ENCODE data around the gene ZNF438.
A peak's percentile ranks its signal among the peaks of the same experiment; 100 is the strongest.
"Not testable (repeated sequence)": the region's sequence is repeated elsewhere in the genome, so short reads cannot be mapped to it uniquely, and the experiment has no call there.

The ZNF438 gene, protein sequence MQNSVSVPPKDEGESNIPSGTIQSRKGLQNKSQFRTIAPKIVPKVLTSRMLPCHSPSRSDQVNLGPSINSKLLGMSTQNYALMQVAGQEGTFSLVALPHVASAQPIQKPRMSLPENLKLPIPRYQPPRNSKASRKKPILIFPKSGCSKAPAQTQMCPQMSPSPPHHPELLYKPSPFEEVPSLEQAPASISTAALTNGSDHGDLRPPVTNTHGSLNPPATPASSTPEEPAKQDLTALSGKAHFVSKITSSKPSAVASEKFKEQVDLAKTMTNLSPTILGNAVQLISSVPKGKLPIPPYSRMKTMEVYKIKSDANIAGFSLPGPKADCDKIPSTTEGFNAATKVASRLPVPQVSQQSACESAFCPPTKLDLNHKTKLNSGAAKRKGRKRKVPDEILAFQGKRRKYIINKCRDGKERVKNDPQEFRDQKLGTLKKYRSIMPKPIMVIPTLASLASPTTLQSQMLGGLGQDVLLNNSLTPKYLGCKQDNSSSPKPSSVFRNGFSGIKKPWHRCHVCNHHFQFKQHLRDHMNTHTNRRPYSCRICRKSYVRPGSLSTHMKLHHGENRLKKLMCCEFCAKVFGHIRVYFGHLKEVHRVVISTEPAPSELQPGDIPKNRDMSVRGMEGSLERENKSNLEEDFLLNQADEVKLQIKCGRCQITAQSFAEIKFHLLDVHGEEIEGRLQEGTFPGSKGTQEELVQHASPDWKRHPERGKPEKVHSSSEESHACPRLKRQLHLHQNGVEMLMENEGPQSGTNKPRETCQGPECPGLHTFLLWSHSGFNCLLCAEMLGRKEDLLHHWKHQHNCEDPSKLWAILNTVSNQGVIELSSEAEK

DNA sequence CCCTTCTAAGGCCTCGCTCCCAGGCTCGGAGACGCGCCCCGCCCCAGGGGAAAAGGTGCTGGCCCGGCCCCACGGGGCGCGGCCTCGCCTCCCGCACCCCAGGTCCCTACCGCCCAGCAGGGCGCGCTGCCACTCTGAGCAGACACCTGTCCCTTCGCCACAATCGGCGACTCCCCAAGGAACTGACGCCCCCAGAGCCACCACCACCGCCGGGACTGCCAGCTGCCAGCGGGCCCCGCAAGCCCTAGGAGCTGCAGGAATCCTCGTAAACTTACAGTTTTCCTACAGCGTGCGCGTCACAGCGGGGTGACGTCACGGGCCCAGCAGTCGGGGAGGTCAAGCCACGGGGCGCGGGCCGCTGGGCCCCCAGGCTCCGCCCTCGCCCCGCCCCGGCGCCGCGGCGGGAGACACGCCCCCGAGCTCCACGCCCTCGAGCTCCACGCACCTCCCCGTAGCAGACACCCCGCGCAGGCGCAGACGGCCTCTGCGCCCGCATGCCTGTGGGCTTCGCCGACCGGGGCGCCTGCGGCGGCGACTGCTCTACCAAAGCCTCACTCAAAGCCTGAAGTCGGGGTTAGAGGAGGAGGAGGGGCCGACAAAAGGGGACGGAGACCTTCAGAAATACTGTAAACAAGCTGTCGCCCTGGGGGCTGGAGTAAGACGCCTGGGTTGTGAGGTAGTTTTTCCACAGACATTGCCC lies at the start of gene ZNF438:
TSS of gene ZNF438 (minus strand) at position 308 of the 700 bp plus-strand sequence. CDS start 154,831 bp downstream, outside the sequence.
- peak; percentile 96 for DNase-seq

DNA sequence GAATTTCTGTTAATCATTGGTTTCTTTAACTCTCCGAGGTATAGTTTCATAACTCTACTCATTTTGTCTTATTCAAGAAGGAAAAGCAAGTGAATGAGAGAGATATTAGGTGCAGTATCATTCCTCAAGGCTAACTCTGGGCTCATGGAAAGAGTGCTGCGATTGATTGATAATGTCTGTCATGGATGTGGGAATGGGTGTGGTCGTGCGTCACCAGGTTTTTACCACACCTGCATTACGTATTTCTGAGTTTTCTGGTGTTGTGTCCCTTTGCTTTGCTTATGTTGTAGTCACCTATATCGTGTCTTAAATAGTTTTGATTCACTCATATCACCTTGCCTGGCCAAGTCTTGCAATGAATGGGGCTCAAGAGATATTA lies 44.9 kb upstream of the ZNF438 start:
- DNase-seq, result no peak

DNA sequence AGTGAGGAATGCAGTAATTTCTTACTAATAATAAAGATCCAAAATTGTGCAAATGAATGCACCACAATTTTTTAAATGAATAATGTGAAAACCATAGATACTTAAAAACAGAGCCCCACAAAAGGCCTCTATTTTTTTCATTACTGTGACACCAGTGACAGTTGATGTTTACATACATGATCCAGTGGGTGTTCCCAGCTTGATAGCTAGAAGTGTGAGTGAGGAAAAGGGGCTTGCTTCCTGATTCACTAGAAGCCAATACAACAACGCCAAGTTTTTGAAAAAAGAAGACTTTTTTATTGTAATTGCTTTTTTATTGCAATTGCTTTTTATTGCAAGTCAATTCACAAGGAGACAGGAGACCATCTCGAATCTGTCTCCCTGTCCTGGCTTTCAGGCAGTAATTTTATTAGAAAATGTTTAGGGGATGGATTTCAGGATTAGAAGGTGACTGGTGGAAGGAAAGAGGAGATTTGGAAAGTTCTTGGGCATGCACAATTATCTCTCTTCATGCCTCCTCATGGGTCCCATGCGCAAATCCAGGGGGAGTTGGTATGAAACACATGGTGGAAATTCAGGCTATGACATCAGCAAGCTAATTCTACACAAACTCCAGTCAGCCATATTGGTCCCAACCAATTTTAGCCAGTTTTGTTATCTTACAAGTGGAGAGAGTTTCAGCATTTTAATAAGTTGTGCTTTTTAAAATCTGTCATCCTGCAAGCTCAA lies 44.4 kb upstream of the ZNF438 start:
- no peak for DNase-seq

DNA sequence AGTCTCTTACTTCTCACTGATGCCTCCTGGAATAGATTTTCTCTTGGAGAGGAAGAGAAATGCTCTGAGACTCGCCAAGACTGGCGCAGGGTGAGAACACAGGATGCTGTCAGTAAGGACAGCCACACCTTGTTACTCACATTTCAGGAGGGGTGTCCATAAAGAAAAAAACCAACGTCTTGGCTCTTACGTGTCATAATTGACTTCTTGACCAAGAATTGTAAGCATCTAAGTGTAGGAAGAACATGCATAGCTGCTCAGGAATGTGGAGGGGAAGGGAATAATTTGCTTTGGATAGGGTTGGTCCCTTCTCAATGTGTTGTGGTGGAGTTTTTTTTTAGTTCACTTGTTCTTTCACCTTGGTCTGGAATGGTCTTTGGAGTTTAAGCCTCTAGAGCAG lies 43.8 kb upstream of the ZNF438 start:
- DNase-seq, result no peak

DNA sequence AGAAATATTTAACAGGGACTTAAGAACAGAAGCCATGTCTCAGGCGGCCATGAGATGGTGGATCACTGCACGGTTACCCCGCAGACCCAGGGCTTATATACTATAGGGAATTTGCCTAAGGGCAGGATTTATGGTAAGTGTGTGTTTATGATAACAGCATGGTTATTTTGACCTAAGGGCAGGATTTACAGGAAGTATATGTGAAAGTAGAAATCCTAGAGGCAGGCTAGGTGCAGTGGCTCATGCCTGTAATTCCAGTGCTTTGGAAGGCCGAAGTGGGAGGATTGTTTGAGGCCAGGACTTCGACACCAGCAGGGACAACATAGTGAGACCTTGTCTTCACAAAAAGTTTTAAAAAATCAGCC lies 43.0 kb upstream of the ZNF438 start:
- no peak for DNase-seq

DNA sequence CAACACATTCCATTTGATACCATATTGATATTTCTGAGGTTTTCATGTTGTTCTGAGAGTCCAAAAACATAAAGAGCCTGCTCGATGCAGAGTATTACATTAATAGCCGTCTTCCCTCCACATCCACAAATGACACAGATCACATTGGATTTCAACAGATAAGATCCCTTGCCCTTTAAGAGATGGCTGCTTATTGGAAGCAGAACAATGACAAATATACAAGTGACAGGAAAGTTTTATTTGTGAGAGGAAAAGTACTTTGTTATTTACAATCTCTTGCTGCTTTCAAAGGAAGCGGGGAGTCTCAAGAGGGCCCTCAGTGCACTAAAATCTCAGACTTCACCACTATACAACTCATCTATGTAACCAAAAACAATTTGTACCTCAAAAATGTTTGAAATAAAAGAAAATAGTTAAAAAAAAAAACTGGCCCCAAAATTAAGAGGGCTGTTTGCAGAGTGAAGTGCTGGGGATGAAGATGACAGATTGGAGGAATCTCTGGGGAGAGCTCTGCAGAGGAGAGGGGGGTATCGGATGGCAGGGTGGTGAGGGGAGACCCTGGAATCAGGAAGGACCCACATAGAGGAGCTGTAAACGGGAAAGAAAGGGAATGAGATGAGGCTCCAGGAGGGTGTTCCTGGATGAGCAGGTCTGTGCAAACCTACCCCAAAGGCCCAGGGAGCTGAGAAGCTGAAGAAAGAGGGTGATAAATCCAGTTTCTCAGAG lies 42.5 kb upstream of the ZNF438 start:
- no peak for DNase-seq

DNA sequence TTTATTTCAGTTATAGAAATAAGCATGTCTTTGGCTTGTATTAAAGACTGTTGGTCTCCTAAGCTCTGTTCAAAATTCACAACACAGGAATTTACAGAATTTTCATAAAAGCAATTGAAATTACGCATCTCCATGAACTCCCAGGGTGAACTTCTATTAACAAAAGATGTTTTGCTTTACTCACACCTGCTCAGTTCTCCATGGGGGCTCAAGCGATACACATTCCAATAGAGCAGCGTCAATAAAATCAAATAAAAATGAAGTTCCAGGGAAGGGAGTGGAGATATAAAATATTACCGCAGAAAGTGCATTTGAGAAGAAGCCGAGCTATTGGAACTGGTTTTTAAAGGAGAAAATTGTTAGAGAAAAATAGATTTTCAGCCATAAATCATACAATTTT lies 41.5 kb upstream of the ZNF438 start:
- DNase-seq, result no peak

DNA sequence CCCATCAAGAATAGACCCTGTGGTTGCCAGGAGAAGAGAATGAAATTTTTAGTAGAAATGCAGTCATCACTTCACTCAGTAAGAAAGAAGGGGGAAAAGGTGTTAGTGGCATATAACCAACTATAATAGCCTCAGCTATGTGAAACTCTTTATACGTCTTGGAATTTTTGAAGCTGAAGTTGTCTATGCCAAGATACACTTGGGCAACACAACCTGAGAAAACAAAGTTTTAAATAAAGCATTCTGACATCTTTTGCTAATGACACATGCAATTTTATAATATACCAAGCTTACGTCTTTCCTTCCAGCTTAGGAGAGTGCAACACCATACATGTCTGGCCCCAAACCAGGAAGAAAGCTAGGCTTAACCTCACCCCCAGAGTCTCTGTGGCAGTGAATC lies 40.8 kb upstream of the ZNF438 start:
- no peak for DNase-seq

DNA sequence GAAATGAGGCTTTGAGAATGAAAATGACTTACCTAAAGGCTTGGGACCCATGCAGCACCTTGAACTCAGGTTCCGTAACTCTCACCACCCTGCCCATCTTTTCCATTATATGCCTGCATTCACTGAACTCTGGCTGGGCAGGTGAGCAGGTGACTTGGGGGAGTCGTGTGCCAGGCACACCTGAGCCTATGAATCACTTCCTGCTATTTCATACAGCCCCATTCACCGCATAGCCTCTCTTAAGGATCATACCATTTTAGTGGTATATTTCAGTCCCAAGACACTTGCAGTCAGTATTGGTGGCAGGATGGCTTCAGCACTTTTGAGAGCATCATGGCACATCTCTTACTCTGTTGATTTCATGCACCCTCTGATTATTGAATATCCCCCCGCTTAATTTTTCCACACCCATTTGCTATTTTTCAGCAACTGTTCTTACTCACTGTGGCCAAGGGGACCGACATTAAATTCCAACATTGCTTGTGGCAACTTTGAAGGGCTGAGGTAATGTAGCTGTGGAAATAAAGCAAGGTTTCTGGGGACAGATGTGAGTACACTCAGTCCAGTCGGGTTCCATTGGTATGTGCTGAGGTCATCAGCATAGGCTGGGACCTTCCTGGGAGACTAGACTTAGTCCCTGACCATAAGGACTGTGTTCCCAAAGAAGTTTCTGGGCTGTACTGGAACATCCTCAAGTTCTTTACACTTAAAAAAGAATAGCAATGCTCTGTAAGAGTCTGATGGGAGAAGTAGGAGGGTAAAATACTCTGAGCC lies 39.8 kb upstream of the ZNF438 start:
- no peak for DNase-seq

DNA sequence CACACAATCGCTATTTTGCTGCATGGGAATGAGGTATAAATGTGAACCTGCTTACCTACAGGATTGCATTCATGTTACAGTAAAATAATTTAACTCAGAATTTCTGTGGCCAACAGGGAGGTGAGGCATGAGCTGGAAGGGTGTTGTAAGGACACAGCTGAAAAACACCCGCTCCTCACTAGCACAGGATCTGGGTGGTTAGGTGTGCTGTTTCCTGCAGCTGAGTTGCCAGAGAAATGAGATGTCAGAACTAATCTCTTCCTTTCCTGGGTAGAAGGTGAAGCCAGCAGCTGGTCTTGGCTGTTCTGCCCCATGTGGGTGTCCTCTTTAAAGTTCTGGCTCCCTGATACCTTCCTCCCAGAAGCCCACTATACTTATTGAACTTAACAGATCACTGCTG lies 39.0 kb upstream of the ZNF438 start:
- DNase-seq, result no peak

DNA sequence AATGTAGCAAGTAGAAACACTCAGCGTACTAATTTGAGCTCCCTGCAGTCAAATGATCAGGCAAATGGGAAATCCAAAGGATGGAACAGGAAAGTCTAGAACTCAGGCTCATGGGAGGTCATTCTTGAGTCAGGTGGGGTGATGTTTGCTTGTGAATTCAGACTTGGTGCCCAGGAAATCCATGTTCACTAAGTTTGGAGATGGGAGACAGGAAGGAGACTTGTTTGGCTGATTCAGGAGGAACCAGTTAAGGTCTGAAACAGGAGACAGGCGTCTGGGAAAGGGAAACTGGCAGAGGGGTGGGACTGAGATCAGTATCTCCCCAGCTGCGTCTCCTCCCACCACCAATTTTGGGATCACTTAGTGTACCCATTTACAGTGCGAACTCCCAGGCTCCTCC lies 38.4 kb upstream of the ZNF438 start:
- DNase-seq, result no peak

DNA sequence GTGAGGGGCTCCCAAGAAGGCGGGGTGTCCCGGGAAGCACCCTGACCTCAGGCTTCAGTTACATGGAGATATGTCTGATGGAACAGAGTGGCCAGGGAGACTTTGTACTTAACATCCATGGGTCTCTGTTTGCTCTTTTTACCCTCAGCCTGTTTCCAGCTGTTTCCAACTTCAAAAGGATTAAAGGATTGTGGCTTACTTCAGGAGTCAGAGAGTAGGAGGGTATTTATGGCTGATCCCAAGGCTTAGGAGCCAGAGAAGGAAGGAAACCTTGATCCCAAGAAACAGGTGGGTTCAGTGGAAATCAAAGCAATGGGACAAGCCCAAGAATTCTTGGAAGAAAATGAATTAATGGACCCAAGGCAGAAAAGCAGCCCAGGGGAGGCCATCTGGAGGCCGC lies 37.7 kb upstream of the ZNF438 start:
- DNase-seq, result no peak

DNA sequence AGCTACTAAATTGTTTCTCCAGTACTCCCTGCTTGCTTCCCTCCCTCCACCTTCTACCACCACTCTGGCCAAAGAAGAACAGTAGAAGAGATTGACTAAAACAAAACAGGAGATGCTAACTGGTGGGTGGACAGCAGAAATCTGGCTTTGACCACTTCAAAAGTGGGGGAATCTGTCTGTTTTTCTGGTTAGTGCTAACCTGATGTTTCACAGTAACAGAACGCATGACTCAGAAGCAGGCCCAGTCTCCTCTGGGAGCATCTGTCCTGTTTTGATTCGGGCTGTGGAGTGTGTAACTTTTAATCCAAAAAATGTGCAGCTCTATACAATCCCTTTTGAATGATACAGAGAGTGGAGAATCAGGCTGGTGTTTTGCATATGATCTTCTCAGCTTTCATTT lies 32.7 kb upstream of the ZNF438 start:
- no peak for DNase-seq

DNA sequence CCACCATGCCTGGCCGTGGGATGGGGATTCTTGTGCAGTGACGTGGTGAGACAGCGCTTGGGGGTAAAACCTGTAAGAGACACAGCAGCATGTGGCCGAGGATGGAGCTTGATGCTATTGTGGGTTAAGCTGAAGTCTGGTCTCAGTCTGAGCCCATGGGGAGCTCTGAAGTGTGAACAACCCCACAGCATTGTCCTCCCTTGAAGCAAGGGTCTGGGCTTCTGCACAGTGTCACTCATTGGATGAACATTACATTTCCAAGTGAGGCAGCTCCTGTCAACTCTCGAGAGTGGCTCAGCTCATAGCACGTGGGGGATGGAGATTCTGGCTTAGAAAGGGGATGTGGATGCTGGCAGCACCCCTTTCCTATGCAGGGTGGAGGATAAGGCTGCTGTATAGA lies 32.2 kb upstream of the ZNF438 start:
- DNase-seq, result no peak

DNA sequence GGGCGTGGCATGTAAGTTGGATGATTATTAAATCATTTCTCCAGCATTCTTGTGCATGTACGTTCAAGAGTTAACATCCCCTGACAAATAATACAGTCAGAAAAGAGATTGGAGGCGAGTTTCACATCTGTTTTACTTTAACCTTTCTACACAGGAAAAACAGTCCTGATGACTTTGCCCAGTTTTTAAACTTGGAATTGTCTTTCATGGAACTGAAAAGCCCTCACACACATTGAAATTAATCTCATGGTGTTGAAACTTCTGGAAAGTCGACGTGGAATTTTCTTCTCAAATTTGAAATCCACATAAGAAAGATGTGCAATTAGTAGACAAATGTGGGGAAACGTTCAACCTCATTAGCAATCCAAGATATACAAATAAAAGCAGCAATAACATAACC lies 31.2 kb upstream of the ZNF438 start:
- no peak for DNase-seq

DNA sequence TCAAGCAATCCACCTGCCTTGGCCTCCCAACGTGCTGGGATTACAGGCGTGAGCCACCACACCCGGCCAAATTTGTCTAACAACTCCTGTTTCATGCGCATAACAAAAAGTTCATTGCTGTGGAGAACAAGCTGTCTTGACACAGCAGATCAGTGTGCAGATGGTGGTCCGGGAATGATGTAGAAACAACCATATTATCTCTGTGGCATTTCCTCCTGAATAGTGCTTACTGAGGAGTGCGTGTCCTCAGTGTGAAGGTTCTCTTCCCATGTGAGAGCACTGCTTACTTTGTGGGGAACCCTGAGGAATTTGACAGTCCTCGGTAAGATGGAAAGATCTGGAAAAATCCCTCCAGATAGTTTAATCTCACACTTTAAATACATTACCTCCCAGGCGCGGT lies 30.3 kb upstream of the ZNF438 start:
- no peak for DNase-seq

DNA sequence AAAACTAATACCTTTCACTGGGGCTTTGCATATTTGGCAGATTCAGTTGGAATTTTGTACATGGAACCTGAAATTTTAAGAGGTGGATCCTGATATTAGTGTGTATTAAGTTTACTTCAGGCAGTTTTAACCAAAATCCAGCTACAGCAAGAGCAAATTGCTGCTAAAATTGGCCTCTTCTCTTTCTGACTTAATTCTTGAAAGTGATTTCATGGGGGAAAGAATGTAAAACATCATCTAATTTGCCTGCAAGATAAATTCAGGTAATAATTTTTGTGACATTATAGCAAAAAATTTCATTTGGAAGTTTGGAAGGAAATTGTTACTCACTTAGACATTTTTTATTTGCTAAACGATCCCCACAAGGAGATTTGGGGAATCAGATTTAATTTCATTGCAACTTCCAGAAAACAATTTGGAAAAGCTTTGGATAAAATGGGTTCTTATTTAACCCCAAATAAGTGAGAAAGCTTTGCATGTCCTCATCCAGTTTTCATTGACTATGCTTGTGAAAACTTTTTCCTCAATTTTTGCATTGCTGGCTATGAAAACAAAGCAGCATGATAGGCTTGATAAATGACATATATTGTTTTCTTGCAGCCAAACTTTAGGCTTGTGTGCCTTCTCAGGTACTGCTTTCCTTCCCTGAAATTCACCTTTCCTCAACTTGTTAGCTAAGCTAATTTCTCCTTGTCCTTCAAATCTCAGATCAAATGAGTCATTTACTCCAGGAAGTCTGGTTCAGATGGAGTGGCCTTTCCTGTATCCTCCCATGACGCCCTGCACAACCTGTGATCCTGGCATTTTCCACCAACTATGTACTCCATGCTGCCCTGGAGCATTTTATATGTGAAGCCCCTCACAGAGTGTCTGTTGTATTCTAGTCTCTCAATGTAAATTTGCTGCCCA lies 27.4 kb upstream of the ZNF438 start:
- no peak for DNase-seq

DNA sequence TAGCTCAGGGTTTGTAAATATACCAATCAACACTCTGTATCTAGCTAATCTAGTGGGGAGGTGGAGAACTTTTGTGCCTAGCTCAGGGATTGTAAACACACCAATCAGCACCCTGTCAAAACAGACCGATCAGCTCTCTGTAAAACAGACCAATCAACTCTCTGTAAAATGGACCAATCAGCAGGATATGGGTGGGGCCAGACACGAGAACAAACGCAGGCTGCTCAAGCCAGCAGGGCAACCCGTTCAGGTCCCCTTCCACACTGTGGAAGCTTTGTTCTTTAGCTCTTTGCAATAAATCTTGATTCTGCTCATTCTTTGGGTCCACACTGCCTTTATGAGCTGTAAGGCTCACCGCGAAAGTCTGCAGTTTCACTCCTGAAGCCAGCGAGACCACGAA lies 25.0 kb upstream of the ZNF438 start:
- not testable (repeated sequence) for DNase-seq

DNA sequence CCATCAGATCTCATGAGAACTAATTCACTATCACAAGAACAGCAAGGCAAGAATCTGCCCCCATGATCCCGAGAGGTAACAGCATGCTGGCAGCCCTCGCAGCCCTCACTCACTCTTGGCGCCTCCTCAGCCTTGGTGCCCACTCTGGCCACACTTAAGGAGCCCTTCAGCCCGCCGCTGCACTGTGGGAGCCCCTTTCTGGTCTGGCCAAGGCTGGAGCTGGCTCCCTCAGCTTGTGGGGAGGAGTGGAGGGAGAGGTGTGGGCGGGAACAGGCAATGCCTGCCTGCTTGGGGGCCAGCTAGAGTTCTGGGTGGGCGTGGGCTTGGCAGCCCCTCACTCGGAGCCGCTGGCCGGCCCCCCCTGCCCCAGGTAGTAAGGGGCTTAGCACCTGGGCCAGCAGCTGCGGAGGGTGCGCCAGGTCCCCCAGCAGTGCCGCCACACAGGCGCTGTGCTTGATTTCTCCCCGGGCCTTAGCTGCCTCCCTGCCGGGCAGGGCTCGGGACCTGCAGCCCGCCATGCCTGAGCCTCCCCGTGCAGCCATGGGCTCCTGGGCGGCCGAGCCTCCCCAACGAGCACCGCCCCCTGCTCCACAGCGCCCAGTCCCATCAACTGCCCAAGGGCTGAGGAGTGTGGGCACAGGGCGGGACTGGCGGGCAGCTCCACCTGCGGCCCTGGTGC lies 24.0 kb upstream of the ZNF438 start:
- DNase-seq, result no peak

DNA sequence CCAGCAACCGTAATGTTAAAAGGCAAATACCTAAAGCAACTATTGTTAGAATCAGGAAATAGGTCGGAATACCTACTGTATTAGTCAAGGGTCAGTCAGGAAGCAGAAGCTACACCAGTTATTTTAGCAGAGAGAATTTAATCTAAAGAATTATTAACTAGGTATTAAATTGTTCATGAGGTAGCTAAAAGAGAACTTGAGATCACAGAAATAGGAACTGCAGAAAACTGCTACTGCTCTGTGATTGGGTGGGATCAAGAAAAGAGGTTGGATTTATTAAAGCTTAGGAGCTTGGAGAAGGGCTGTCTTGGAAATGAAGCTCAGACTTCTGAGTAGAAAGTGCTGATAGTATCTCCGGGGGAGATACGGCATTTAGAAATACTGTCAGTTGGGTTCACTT lies 20.0 kb upstream of the ZNF438 start:
- DNase-seq, result no peak

Measured in CD4-positive, alpha-beta T cell treated with Interleukin-15 for 1 hour (primary cell).